H9 (cell line): ENCODE data around the gene PKNOX2. TPM values are rescaled to one million over a fixed set of nuclear protein-coding genes. Genes with fewer than 3 reads are reported as not detected.

Experiments
- DNase-seq: peaks from one replicate; pipeline ENCODE4 v3.0.0-alpha.2; 2017
- H2AFZ ChIP-seq: one replicate; pipeline ENCODE4 v1.6.1; 2013; ENCODE audit warnings: mild to moderate bottlenecking, low read length, control low read depth, moderate library complexity
- H2AK5ac ChIP-seq: 2 replicates; pipeline ENCODE4 v1.6.1; 2013; ENCODE audit warnings: low read length, control low read depth, mixed read lengths; ENCODE audit not compliant: insufficient read length
- H2BK120ac ChIP-seq: one replicate; pipeline ENCODE4 v1.6.1; 2013; ENCODE audit warnings: low read depth, mild to moderate bottlenecking, low read length, control low read depth, inconsistent platforms; ENCODE audit not compliant: poor library complexity, severe bottlenecking
- H2BK12ac ChIP-seq: 2 replicates; pipeline ENCODE4 v1.6.1; 2013; ENCODE audit warnings: low read length, control low read depth, mixed read lengths, low read depth; ENCODE audit not compliant: insufficient read length
- H2BK15ac ChIP-seq: 2 replicates; pipeline ENCODE4 v1.6.1; 2013; ENCODE audit warnings: low read depth, low read length, control low read depth
- H2BK20ac ChIP-seq: one replicate; pipeline ENCODE4 v1.6.1; 2013; ENCODE audit warnings: low read depth, mild to moderate bottlenecking, low read length, control low read depth, inconsistent platforms; ENCODE audit not compliant: poor library complexity, severe bottlenecking
- H2BK5ac ChIP-seq: 2 replicates; pipeline ENCODE4 v1.6.1; 2013; ENCODE audit warnings: low read length, control low read depth, mixed read lengths; ENCODE audit not compliant: insufficient read length
- H3K14ac ChIP-seq: 2 replicates; pipeline ENCODE4 v1.6.1; 2013; ENCODE audit warnings: low read length, control low read depth; ENCODE audit not compliant: insufficient read depth
- H3K18ac ChIP-seq: 2 replicates; pipeline ENCODE4 v1.6.1; 2013; ENCODE audit warnings: low read depth, mild to moderate bottlenecking, mixed read lengths, low read length, control low read depth; ENCODE audit not compliant: insufficient read length
- H3K23ac ChIP-seq: 2 replicates; pipeline ENCODE4 v1.6.1; 2013; ENCODE audit warnings: low read length, control low read depth, mixed read lengths, low read depth; ENCODE audit not compliant: insufficient read length
- H3K23me2 ChIP-seq: 2 replicates; pipeline ENCODE4 v1.6.1; 2013; ENCODE audit warnings: low read depth, mild to moderate bottlenecking, mixed read lengths, low read length, control low read depth; ENCODE audit not compliant: insufficient read length, poor library complexity, severe bottlenecking
- H3K27ac ChIP-seq: 2 replicates; pipeline ENCODE4 v1.5.1; 2013; ENCODE audit warnings: low read length, control low read depth, mixed read lengths, low read depth; ENCODE audit not compliant: insufficient read length
- H3K27me3 ChIP-seq: 2 replicates; pipeline ENCODE4 v1.6.1; 2013; ENCODE audit warnings: low read length, control low read depth, inconsistent platforms; ENCODE audit not compliant: insufficient read depth
- H3K4ac ChIP-seq: 2 replicates; pipeline ENCODE4 v1.6.1; 2013; ENCODE audit warnings: low read depth, mild to moderate bottlenecking, control low read depth, inconsistent platforms, low read length, moderate library complexity
- H3K4me1 ChIP-seq: 2 replicates; pipeline ENCODE4 v1.6.1; 2013; ENCODE audit warnings: low read length, control low read depth, inconsistent platforms; ENCODE audit not compliant: insufficient read depth
- H3K4me2 ChIP-seq: 2 replicates; pipeline ENCODE4 v1.6.1; 2013; ENCODE audit warnings: low read length, control low read depth, mixed read lengths; ENCODE audit not compliant: insufficient read length, insufficient read depth
- H3K56ac ChIP-seq: 2 replicates; pipeline ENCODE4 v1.6.1; 2013; ENCODE audit warnings: low read depth, mild to moderate bottlenecking, mixed read lengths, low read length, control low read depth; ENCODE audit not compliant: insufficient read length
- H3K79me1 ChIP-seq: 2 replicates; pipeline ENCODE4 v1.6.1; 2013; ENCODE audit warnings: low read depth, mild to moderate bottlenecking, moderate library complexity, low read length, control low read depth, inconsistent platforms; ENCODE audit not compliant: insufficient read depth, poor library complexity, severe bottlenecking
- H3K79me2 ChIP-seq: 2 replicates; pipeline ENCODE4 v1.6.1; 2013; ENCODE audit warnings: low read length, control low read depth, inconsistent platforms; ENCODE audit not compliant: insufficient read depth
- H3K9ac ChIP-seq: 2 replicates; pipeline ENCODE4 v1.6.1; 2013; ENCODE audit warnings: low read length, control low read depth, mixed read lengths; ENCODE audit not compliant: insufficient read length; ENCODE audit errors: extremely low read depth
- H3K9me3 ChIP-seq: one replicate; pipeline ENCODE4 v1.6.1; 2013; ENCODE audit warnings: low read depth, low read length, inconsistent platforms; ENCODE audit not compliant: control insufficient read depth
- H3T11ph ChIP-seq: one replicate; pipeline ENCODE4 v1.6.1; 2013; ENCODE audit warnings: mild to moderate bottlenecking, low read length, control low read depth, inconsistent platforms
- H4K20me1 ChIP-seq: one replicate; pipeline ENCODE4 v1.6.1; 2013; ENCODE audit not compliant: control insufficient read depth, insufficient read length, insufficient read depth
- H4K5ac ChIP-seq: 2 replicates; pipeline ENCODE4 v1.6.1; 2013; ENCODE audit warnings: low read depth, mild to moderate bottlenecking, mixed read lengths, low read length, control low read depth; ENCODE audit not compliant: insufficient read length
- H4K8ac ChIP-seq: replicated peaks from 2 replicates; pipeline ENCODE4 v1.6.1; 2013; ENCODE audit warnings: low read length, control low read depth, mixed read lengths, low read depth; ENCODE audit not compliant: insufficient read length
- H4K91ac ChIP-seq: 2 replicates; pipeline ENCODE4 v1.6.1; 2013; ENCODE audit warnings: low read depth, mild to moderate bottlenecking, moderate library complexity, mixed read lengths, low read length, control low read depth; ENCODE audit not compliant: insufficient read length
- H3K27ac Mint-ChIP-seq, 3 experiments: 2 replicates in 2 of 3; 3 replicates in 1 of 3; pipeline ENCODE4 v1.8.0; 2020 to 2021; ENCODE audit warnings: mixed read lengths in 3 of 3, mild to moderate bottlenecking in 1 of 3, moderate library complexity in 1 of 3
- H3K27me3 Mint-ChIP-seq: 2 replicates; pipeline ENCODE4 v1.8.0; 2021; ENCODE audit warnings: low read depth, mild to moderate bottlenecking, moderate library complexity, mixed read lengths
- H3K36me3 Mint-ChIP-seq, 3 experiments: 2 replicates in 2 of 3; 3 replicates in 1 of 3; pipeline ENCODE4 v1.8.0; 2020 to 2021; ENCODE audit warnings: low read depth in 3 of 3, mixed read lengths in 3 of 3; ENCODE audit not compliant: insufficient read depth in 1 of 3
- H3K4me1 Mint-ChIP-seq, 2 experiments: 2 replicates each; pipeline ENCODE4 v1.8.0; 2020; ENCODE audit warnings: mixed read lengths in 2 of 2
- H3K4me3 Mint-ChIP-seq, 2 experiments: 2 replicates in 1 of 2; 3 replicates in 1 of 2; pipeline ENCODE4 v1.8.0; 2020 to 2021; ENCODE audit warnings: mild to moderate bottlenecking in 2 of 2, mixed read lengths in 2 of 2, moderate library complexity in 1 of 2
- H3K9me3 Mint-ChIP-seq, 2 experiments: 2 replicates in 1 of 2; 3 replicates in 1 of 2; pipeline ENCODE4 v1.8.0; 2020; ENCODE audit warnings: mild to moderate bottlenecking in 2 of 2, mixed read lengths in 2 of 2, moderate library complexity in 1 of 2
- WGBS: extraction: QIAGEN DNeasy Blood & Tissue Kit; methylation state at CpG from one replicate; pipeline ENCODE4 v1.1.7; 2013; ENCODE audit warnings: missing lambda C conversion rate, low lambda C conversion rate, mixed read lengths; ENCODE audit not compliant: insufficient read length; ENCODE audit errors: extremely low coverage; 5-methylcytosine and 5-hydroxymethylcytosine counted together
- total RNA-seq: library from RNA; stranded (reverse); gene quantifications from 2 replicates; pipeline ENCODE4 v1.2.1, GENCODE V29; 2021
- TF ChIP-seq, protein P1 (sequence below): fragments of 200-600 bp; sonication (generic); conservative IDR thresholded peaks from 3 replicates; pipeline ENCODE4 v1.8.0; 2021; ENCODE audit warnings: antibody characterized with exemption, mild to moderate bottlenecking

Gene PKNOX2
- total RNA-seq, 1 experiment from 2014 or later = 1.3 TPM

GRCh38 chr11:125156346-125157117, 8.0 kb upstream of the PKNOX2 start:
- Mint-ChIP-seq H3K9me3 (peaks cover 0 to 9% of the 10 kb centered on the region in 2 experiments; a peak in 3 of 5 replicates), H3K36me3 (no peaks in the 10 kb centered on the region; a peak in 2 of 7 replicates), H3K4me1 (peaks cover 9 to 14% of the 10 kb centered on the region in 2 experiments), H3K27ac (no peak overlapping the region; a peak in 1 of 7 replicates), H3K27me3 (peaks cover 35% of the 10 kb centered on the region), H3K4me3 (no peak overlapping the region)
- Histone ChIP-seq H3K79me2 (no peaks in the 10 kb centered on the region), H4K5ac (no peak overlapping the region), H2BK20ac (no peak overlapping the region), H4K91ac (no peak overlapping the region), H2AK5ac (no peak overlapping the region), H3K4ac (no peak overlapping the region), H3T11ph (no peak overlapping the region), H4K8ac (no peak overlapping the region), H3K56ac (no peak overlapping the region), H3K14ac (no peak overlapping the region), H3K9ac (no peak overlapping the region), H3K27ac (no peak overlapping the region), H3K18ac (no peak overlapping the region), H2BK15ac (no peak overlapping the region), H2BK12ac (no peak overlapping the region), H2BK120ac (no peak overlapping the region), H3K23ac (no peak overlapping the region), H3K23me2 (no peaks in the 10 kb centered on the region), H3K9me3 (no peaks in the 10 kb centered on the region), H3K4me2 (no peak overlapping the region), H3K4me1 (no peaks in the 10 kb centered on the region), H4K20me1 (no peaks in the 10 kb centered on the region), H3K79me1 (no peaks in the 10 kb centered on the region), H2AFZ (no peak overlapping the region), H2BK5ac (no peak overlapping the region), H3K27me3 (no peaks in the 10 kb centered on the region; the same call in 1 of the 2 replicates)
- TF ChIP-seq, protein P1, sequence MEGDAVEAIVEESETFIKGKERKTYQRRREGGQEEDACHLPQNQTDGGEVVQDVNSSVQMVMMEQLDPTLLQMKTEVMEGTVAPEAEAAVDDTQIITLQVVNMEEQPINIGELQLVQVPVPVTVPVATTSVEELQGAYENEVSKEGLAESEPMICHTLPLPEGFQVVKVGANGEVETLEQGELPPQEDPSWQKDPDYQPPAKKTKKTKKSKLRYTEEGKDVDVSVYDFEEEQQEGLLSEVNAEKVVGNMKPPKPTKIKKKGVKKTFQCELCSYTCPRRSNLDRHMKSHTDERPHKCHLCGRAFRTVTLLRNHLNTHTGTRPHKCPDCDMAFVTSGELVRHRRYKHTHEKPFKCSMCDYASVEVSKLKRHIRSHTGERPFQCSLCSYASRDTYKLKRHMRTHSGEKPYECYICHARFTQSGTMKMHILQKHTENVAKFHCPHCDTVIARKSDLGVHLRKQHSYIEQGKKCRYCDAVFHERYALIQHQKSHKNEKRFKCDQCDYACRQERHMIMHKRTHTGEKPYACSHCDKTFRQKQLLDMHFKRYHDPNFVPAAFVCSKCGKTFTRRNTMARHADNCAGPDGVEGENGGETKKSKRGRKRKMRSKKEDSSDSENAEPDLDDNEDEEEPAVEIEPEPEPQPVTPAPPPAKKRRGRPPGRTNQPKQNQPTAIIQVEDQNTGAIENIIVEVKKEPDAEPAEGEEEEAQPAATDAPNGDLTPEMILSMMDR = no peak
- no peak for DNase-seq
- no CpG with 5 or more reads among the region's 8 CpGs for WGBS
